OCI-LY7 (cell line): ENCODE data around the gene CKMT1B. TPM values are rescaled to one million over a fixed set of nuclear protein-coding genes. Genes with fewer than 3 reads are reported as not detected.

Experiments
- BruUV-seq: library from RNA; stranded (reverse); fragments of 400-500 nt; replicated peaks from 2 replicates; lab custom pipeline; 2021; lab: Mats Ljungman, UMichigan
- CTCF ChIA-PET: fragments of 300-600 bp; sonication (Branson Sonifier 250); formaldehyde crosslinking; loops from one replicate; lab custom pipeline; 2022; ENCODE audit warnings: antibody characterized with exemption; ENCODE audit not compliant: unreplicated experiment; lab: Charles Lee
- POLR2A ChIA-PET: fragments of 300-600 bp; sonication (Branson Sonifier 250); formaldehyde crosslinking; loops from one replicate; lab custom pipeline; 2022; ENCODE audit warnings: antibody characterized with exemption; lab: Charles Lee
- DNase-seq: peaks from one replicate; pipeline ENCODE4 v3.0.0-alpha.2; 2015; ENCODE audit warnings: low spot score
- H2AFZ ChIP-seq: fragments of 200-600 bp; sonication (generic), shearing (Covaris generic); 2 replicates; pipeline ENCODE4 v1.6.1; 2014; ENCODE audit warnings: mild to moderate bottlenecking, antibody characterized with exemption, low read length, moderate library complexity
- H3K27ac ChIP-seq: fragments of 200-600 bp; sonication (generic); 2 replicates; pipeline ENCODE4 v1.5.1; 2014; ENCODE audit warnings: mixed run types, low read depth, mild to moderate bottlenecking, moderate library complexity, low read length, inconsistent platforms; ENCODE audit not compliant: poor library complexity, severe bottlenecking
- H3K36me3 ChIP-seq: fragments of 200-600 bp; sonication (generic); 2 replicates; pipeline ENCODE4 v1.6.1; 2014; ENCODE audit warnings: mild to moderate bottlenecking, antibody characterized with exemption, low read length, moderate library complexity, mixed read lengths; ENCODE audit not compliant: insufficient read depth
- H3K4me1 ChIP-seq: fragments of 200-600 bp; sonication (generic); 2 replicates; pipeline ENCODE4 v1.5.1; 2014; ENCODE audit warnings: mild to moderate bottlenecking, low read length; ENCODE audit not compliant: insufficient read depth, poor library complexity, severe bottlenecking
- H3K4me2 ChIP-seq: fragments of 200-600 bp; sonication (generic); 2 replicates; pipeline ENCODE4 v1.6.1; 2014; ENCODE audit warnings: mild to moderate bottlenecking, low read length
- H3K4me3 ChIP-seq: fragments of 200-600 bp; sonication (generic); 2 replicates; pipeline ENCODE4 v1.5.1; 2014; ENCODE audit warnings: mild to moderate bottlenecking, low read depth, low read length; ENCODE audit not compliant: poor library complexity, severe bottlenecking
- H3K79me2 ChIP-seq: fragments of 200-600 bp; sonication (generic); 2 replicates; pipeline ENCODE4 v1.6.1; 2016; ENCODE audit warnings: low read depth, mild to moderate bottlenecking, low read length, moderate library complexity, mixed read lengths; ENCODE audit not compliant: insufficient read depth
- H3K9me2 ChIP-seq: fragments of 200-600 bp; sonication (generic); 2 replicates; pipeline ENCODE4 v1.6.1; 2016; ENCODE audit warnings: mild to moderate bottlenecking, low read length, mixed read lengths; ENCODE audit not compliant: insufficient read depth
- H3K9me3 ChIP-seq: fragments of 200-600 bp; sonication (generic); 2 replicates; pipeline ENCODE4 v1.6.1; 2014; ENCODE audit warnings: mild to moderate bottlenecking, mixed run types, low read length, mixed read lengths
- H4K20me1 ChIP-seq: fragments of 200-600 bp; sonication (generic); 2 replicates; pipeline ENCODE4 v1.6.1; 2014; ENCODE audit warnings: mild to moderate bottlenecking, antibody characterized with exemption, low read length, moderate library complexity, mixed read lengths; ENCODE audit not compliant: insufficient read depth
- EZH2phosphoT487 ChIP-seq: fragments of 200-600 bp; sonication (generic); IDR thresholded peaks from 2 replicates; pipeline ENCODE4 v1.6.1; 2018; ENCODE audit warnings: low read depth, borderline replicate concordance, mild to moderate bottlenecking, mixed run types, antibody characterized with exemption, low read length, moderate library complexity, mixed read lengths
- intact Hi-C: fragments of 100-400 bp; cut with micrococcal nuclease; formaldehyde crosslinking; loops from one replicate; pipeline ENCODE4 v1.10.0; 2022; ENCODE audit not compliant: unreplicated experiment
- total RNA-seq, 2 experiments: library from RNA; depleted of rRNA in 1 of 2; stranded (reverse); fragments of >200 nt in 1 of 2; shearing (Covaris generic) in 1 of 2; gene quantifications; 2 replicates each; pipeline ENCODE4 v1.2.3, GENCODE V29; 2014 to 2022
- TF ChIP-seq, protein P1 (sequence below): fragments of 200-600 bp; sonication (generic); conservative IDR thresholded peaks from 2 replicates; pipeline ENCODE4 v1.5.1; 2014; ENCODE audit warnings: mild to moderate bottlenecking, antibody characterized with exemption, low read length, moderate library complexity, mixed read lengths

CKMT1B gene
- total RNA-seq, 2 experiments from 2014 or later = 0.25 to 4.1 TPM

DNA sequence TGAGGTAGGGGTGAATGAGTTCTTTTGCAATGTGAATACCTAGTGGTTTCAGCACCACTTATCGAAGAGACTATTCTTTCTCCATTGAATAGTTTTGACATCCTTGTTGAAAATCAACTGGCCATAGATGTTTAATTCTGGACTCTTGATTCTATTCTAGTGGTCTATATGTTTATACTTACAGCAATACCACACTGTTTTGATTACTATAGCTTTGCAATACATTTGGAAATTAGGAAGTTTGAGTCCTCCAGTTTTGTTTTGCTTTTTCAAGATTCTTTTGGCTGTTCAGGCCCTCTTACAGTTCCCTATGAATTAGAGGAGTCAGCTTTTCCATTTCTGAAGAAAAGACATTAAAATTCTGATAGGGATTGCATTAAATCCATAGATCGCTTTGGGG, 46.3 kb upstream of the CKMT1B start:
- H3K4me1 ChIP-seq = no peaks in the 10 kb centered on the region
- peaks cover 10% of the 10 kb centered on the region for H3K9me3 ChIP-seq
- intact Hi-C loops = no loop called here
- DNase-seq = no peak
- no peak overlapping the region for H3K27ac ChIP-seq
- peaks cover 24% of the 10 kb centered on the region for H3K36me3 ChIP-seq
- no peaks in the 10 kb centered on the region for H3K79me2 ChIP-seq
- ChIA-PET POLR2A (no interaction called here), CTCF (no interaction called here)
- H3K9me2 ChIP-seq = no peaks in the 10 kb centered on the region
- BruUV-seq = no TSS peak
- no peak overlapping the region for H3K4me2 ChIP-seq
- no peak overlapping the region for H3K4me3 ChIP-seq
- H4K20me1 ChIP-seq = no peaks in the 10 kb centered on the region
- no peak overlapping the region for H2AFZ ChIP-seq
- no peak for TF ChIP-seq EZH2phosphoT487
- TF ChIP-seq, protein P1, sequence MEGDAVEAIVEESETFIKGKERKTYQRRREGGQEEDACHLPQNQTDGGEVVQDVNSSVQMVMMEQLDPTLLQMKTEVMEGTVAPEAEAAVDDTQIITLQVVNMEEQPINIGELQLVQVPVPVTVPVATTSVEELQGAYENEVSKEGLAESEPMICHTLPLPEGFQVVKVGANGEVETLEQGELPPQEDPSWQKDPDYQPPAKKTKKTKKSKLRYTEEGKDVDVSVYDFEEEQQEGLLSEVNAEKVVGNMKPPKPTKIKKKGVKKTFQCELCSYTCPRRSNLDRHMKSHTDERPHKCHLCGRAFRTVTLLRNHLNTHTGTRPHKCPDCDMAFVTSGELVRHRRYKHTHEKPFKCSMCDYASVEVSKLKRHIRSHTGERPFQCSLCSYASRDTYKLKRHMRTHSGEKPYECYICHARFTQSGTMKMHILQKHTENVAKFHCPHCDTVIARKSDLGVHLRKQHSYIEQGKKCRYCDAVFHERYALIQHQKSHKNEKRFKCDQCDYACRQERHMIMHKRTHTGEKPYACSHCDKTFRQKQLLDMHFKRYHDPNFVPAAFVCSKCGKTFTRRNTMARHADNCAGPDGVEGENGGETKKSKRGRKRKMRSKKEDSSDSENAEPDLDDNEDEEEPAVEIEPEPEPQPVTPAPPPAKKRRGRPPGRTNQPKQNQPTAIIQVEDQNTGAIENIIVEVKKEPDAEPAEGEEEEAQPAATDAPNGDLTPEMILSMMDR = no peak

DNA sequence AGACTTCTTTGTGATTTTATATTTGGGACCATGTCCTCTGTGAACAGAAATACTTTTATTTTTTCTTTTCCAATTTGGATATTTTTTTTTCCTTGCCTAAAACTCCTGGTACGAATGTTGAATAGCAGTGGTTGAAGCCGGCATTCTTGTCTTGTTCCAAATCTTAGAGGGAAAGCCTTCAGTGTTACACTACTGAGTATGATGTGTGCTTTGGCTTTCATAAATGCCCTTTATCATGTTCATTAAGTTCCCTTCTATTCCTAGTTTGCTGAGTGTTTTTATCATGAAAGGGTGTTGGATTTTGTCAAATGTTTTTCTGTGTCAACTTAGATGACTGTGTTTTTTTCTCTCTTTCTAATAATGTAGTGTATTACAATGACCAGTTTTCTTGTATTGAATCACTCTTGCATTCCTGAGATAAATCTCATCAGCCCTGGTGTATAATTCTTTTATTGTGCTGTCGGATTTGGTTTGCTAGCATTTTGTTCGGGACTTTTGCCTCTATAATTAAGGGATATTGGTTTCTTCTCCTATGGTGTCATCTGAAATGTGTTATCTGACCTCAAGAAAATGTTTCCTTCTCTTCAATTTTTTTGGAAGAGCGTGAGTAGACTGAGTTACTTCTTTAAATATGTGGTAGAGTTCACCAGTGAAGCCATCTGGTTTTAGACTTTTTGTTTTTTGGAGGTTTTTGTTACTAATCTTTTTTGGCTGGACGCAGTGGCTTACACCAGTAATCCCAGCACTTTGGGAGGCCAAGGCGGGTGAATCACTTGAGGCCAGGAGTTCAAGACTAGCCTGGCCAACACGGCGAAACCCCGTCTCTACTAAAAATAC, 43.1 kb upstream of the CKMT1B start:
- CTCF ChIA-PET = no interaction called here
- no peaks in the 10 kb centered on the region for H3K9me2 ChIP-seq
- POLR2A ChIA-PET = interaction anchor here (1.3 kb wide), 1 partner anchor 10 kb away, joined by 3 read pairs; no protein-coding TSS in a partner anchor
- no peak overlapping the region for H3K27ac ChIP-seq
- TSS peak; percentile 51 for BruUV-seq
- no peaks in the 10 kb centered on the region for H3K79me2 ChIP-seq
- H3K36me3 ChIP-seq = peaks cover 34% of the 10 kb centered on the region
- H4K20me1 ChIP-seq = no peaks in the 10 kb centered on the region
- peaks cover 10% of the 10 kb centered on the region for H3K9me3 ChIP-seq
- H3K4me1 ChIP-seq = no peaks in the 10 kb centered on the region
- H3K4me3 ChIP-seq = no peak overlapping the region
- no peak overlapping the region for H3K4me2 ChIP-seq
- TF ChIP-seq, protein P1 = no peak
- TF ChIP-seq EZH2phosphoT487 = no peak
- intact Hi-C loops = no loop called here
- H2AFZ ChIP-seq = no peak overlapping the region
- DNase-seq = no peak

DNA sequence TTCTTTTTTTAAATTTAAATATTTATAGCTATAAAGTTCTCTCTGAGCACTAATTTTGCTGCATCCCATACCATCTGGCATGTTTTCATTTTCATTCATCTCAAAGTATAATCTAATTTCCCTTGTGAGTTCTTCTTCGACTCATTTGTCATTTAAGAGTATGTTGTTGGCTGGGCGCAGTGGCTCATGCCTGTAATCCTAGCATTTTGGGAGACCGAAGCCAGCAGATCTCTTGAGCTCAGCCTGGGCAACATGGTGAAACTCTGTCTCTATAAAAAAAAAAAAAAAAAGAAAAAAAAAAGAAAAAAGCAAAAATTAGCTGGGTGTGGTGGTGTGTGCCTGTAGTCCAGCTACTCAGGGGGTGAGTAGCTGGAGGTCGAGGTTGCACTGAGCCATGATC, 41.6 kb upstream of the CKMT1B start:
- Histone ChIP-seq H2AFZ (no peak overlapping the region), H3K4me1 (no peaks in the 10 kb centered on the region), H3K27ac (no peak overlapping the region), H3K9me2 (no peaks in the 10 kb centered on the region), H3K4me2 (no peak overlapping the region), H3K79me2 (no peaks in the 10 kb centered on the region), H4K20me1 (no peaks in the 10 kb centered on the region), H3K4me3 (no peak overlapping the region), H3K36me3 (peaks cover 41% of the 10 kb centered on the region), H3K9me3 (peaks cover 7% of the 10 kb centered on the region)
- DNase-seq = no peak
- intact Hi-C loops = no loop called here
- BruUV-seq = no TSS peak
- TF ChIP-seq, protein P1 = no peak
- TF ChIP-seq EZH2phosphoT487 = no peak
- CTCF ChIA-PET = no interaction called here
- POLR2A ChIA-PET = interaction anchor here (1.3 kb wide), 1 partner anchor 12 kb away, joined by 3 read pairs; no protein-coding TSS in a partner anchor
